OCI-LY1 (cell line): ENCODE results near the gene FOXI3.

Source experiments
- CTCF ChIP-seq: fragments of 200-600 bp; sonication (generic), shearing (Covaris generic); IDR thresholded peaks from 2 replicates; pipeline ENCODE4 v1.5.1; 2017; ENCODE audit warnings: mild to moderate bottlenecking, antibody characterized with exemption, low read length, moderate library complexity, mixed read lengths
- EZH2 ChIP-seq: fragments of 200-600 bp; sonication (generic), shearing (Covaris generic); IDR thresholded peaks from 2 replicates; pipeline ENCODE4 v1.8.0; 2017; ENCODE audit warnings: borderline replicate concordance, mixed run types, mild to moderate bottlenecking, antibody characterized with exemption, low read length, moderate library complexity, mixed read lengths

GRCh38 chr2:88471083-88471942, 18.8 kb upstream of the FOXI3 start:
- TF ChIP-seq CTCF = no peak
- TF ChIP-seq EZH2 = no peak
